Stimulated activated CD8-positive, alpha-beta memory T cell treated with anti-CD3 and anti-CD28 coated beads, Interleukin-4, amount 100 ng/mL, for 1 hour (primary cell): ENCODE data around the gene CCSER1.

Experiments used
- DNase-seq, 2 donors: peaks; one replicate each; pipeline ENCODE4 v3.0.0-alpha.2; 2020; ENCODE audit warnings: low read depth in 2 of 2, low spot score in 1 of 2

Gene CCSER1

GRCh38 chr4:90540536-90540935 lies 413.3 kb downstream of the CCSER1 start:
- no peak for DNase-seq

GRCh38 chr4:90542216-90542615 lies 415.0 kb downstream of the CCSER1 start:
- DNase-seq, result no peak

DNA sequence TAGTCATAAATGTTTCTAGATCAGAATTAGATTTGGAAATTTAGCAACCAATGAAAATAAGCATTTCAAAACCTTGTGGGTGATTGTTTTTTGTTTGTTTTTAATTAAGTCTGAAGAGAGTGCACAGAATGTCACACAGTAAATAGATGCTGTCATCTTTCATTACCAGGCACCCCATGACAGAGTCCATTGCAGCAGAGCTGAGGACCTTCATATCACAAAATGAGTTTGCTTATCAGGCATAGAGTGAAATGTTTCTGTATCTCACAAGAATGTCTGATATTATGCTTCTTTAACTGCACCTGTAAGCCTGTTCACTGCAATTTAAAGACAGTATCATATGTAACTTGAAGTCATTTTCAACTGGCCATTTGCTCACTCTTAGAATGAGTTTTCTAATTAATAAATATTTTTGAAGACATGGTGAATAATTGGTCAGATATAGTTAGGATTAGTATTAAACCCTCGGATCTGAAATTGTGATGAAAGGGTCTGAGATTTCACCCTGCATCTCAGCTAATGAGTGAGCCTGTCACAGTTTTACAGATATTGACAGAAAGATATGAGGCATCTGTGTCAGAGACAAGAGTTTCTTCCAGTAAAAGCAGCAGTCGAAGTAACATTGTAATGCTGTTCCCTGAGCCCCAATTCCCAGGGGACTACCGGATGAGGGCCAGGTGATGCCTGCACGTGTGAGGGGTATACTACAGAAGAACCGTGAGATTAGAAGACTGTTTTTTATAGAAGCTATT lies 416.4 kb downstream of the CCSER1 start:
- no peak for DNase-seq

DNA sequence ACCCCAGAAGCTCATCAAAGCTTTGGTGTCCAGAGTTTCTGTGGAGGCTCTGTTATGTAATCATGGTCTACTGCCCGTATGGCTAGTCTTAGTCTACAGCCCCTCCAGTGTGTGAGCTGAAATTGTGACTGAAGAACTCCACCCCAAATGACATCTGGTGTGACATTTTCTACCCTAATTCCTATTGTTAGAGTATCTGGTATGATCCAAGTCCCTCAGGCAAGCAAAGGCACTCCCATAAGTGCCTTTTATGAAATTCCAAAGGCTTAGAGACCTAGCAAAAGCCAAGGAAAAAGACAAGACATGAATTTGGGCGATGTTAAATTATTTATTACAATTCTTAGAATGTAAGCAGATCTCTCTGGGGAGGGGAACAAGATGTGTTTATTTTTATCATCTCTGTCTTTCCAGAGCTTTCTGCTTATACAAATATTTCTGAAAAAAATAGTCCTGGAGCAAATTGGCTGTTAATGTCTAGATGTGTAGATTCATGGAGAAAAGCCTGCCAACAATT lies 417.4 kb downstream of the CCSER1 start:
- DNase-seq, result no peak

DNA sequence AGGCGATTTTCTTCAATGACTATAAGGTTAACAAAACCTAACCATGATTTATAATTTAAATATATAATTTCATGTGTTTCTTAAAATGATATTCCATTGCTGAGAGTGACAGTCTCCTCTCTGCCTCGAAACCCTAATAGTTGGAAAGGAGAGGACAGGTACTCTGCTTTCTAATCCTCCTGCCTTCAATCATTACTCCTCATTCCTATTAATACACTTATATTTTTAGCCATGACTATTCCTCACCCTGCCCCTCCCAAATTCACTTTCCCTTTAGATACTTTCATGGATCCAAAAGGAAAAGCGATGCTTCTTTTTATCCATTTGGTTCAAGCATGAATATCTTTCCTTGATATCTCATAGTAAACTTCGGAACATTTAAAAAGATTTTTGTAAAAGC lies 418.2 kb downstream of the CCSER1 start:
- no peak for DNase-seq

- DNase-seq, result no peak
Measured at GRCh38 chr4:90546114-90546513, 418.9 kb downstream of the CCSER1 start.

DNA sequence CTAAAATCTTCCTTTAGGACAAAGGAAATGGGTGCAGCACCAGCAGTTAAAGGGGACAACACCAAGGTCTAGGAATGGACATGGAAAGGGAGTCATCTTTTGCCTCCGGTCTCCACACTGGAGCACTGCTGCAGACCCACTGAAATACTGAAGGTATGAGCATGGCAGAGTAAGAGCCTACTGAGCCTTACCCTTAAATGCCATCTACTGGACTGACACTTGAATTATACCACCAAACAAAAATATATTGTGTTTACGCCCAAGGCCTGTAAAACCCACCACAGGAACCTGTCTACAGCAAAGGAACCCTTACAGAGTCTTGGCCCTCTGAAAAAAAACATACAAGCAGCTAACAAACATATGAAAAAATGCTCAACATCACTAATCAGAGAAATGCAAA lies 443.4 kb downstream of the CCSER1 start:
- no peak for DNase-seq

GRCh38 chr4:90572996-90573395 lies 445.8 kb downstream of the CCSER1 start:
- DNase-seq, result no peak

GRCh38 chr4:90575371-90575770 lies 448.2 kb downstream of the CCSER1 start:
- no peak for DNase-seq

DNA sequence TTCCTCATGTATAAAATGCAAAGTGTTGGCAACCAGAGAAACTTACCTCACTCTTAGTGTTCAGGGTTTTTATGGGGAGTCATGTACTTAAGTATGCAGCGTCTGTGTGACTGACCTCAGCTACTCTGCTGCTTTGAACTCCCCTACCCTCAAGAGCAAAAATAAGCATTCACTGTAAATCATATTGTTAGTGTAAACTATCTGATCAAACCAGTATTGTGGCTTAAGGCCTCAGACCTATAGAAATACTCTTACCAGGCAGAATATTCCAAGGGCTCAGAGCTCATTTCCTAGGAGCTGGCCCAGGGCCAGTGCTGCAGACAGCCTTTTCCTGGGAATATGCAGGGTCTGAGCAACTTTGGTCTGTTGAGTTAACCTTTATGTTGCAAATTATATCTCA lies 453.1 kb downstream of the CCSER1 start:
- no peak for DNase-seq

DNA sequence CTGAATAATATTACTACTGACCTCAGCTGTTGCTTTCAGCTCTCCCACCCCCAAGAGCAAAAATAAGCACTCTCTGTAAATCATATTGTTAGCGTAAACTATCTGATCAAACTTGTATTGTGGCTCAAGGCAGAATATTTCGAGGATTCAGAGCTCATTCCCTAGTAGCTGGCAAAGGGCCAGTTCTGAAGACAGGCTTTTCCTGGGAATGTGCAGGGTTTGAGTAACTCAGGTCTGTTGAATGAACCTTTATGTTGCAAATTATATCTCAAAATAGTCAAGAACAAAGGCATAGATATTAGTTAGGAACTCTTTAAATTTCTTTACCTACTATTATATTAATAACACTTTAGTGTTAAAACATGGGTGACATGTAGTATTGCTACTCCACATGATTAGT lies 454.9 kb downstream of the CCSER1 start:
- no peak for DNase-seq

DNA sequence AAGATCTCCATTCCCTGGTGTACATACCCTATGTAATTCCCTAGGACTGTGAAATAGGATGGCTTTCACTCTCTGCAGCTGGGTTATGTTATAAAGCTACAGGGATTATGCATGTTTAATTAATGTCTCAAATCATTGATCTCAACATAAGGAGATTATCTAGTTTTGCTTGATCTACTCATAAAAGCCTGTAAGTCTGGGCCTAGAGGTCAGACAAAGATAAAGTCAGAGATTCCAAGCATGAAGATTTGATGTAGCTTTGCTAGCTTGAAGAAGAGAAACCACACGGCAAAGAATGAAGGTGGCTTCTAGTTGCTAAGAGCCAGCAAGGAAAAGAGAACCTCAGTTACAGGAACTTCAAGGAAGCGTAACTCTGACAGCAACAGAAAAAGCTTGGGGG lies 456.9 kb downstream of the CCSER1 start:
- no peak for DNase-seq

DNA sequence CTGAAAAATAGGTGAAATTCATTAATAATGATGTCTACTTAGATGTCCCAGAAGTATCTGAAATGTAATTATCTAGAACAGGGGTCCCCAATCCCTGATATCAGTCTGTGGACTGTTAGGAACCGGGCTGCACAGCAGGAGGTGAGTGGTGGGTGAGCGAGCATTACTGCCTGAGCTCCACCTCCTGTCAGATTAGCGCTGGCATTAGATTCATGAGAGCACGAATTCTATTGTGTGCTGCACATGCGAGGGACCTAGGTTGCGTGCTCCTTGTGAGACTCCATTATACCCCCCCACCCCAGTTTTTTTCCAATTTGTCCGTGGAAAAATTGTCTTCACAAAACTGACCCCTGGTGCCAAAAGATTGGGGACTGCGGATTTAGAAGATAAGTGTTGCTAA lies 458.8 kb downstream of the CCSER1 start:
- DNase-seq, result no peak

DNA sequence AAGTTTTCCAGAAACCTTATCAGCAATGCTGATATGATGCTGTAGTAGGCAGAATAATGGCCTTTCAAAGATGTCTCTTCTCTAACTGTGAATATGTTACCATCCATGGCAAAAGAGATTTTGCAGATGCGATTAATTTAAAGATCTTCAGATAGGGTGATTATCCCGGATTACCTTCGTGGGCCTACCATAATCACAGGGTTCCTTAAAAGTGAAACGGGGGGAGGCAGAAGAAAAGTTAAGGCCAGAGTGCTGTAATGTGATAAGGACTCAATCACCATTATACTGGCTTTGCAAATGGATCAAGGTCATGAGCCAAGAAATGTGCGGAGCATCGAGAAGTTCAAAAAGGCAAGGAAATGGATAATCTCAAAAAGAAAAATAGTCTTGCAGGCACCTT lies 459.6 kb downstream of the CCSER1 start:
- DNase-seq, result no peak

GRCh38 chr4:90597927-90598326 lies 470.7 kb downstream of the CCSER1 start:
- no peak for DNase-seq

GRCh38 chr4:90598741-90599140 lies 471.5 kb downstream of the CCSER1 start:
- no peak for DNase-seq

- no peak for DNase-seq
Measured at GRCh38 chr4:90602726-90603125, 475.5 kb downstream of the CCSER1 start.

GRCh38 chr4:90603540-90603939 lies 476.3 kb downstream of the CCSER1 start:
- DNase-seq, result no peak

GRCh38 chr4:90606781-90607180 lies 479.6 kb downstream of the CCSER1 start:
- DNase-seq, result no peak

- no peak for DNase-seq
Measured at GRCh38 chr4:90614371-90614770, 487.2 kb downstream of the CCSER1 start.

GRCh38 chr4:90621080-90621479 lies 493.9 kb downstream of the CCSER1 start:
- no peak for DNase-seq

- no peak for DNase-seq
Measured at GRCh38 chr4:90624781-90625180, 497.6 kb downstream of the CCSER1 start.
